HL-60 (cell line): ENCODE results near the gene BARX1.

ENCODE experiments used
- GABPA ChIP-seq: IDR thresholded peaks from 2 replicates; pipeline ENCODE4 v1.6.1; 2012; ENCODE audit warnings: low read depth
- TF ChIP-seq, protein P1 (sequence below): IDR thresholded peaks from one replicate; pipeline ENCODE4 v1.5.1; 2011; ENCODE audit warnings: low read length, control low read depth, inconsistent platforms; ENCODE audit not compliant: insufficient read depth

DNA sequence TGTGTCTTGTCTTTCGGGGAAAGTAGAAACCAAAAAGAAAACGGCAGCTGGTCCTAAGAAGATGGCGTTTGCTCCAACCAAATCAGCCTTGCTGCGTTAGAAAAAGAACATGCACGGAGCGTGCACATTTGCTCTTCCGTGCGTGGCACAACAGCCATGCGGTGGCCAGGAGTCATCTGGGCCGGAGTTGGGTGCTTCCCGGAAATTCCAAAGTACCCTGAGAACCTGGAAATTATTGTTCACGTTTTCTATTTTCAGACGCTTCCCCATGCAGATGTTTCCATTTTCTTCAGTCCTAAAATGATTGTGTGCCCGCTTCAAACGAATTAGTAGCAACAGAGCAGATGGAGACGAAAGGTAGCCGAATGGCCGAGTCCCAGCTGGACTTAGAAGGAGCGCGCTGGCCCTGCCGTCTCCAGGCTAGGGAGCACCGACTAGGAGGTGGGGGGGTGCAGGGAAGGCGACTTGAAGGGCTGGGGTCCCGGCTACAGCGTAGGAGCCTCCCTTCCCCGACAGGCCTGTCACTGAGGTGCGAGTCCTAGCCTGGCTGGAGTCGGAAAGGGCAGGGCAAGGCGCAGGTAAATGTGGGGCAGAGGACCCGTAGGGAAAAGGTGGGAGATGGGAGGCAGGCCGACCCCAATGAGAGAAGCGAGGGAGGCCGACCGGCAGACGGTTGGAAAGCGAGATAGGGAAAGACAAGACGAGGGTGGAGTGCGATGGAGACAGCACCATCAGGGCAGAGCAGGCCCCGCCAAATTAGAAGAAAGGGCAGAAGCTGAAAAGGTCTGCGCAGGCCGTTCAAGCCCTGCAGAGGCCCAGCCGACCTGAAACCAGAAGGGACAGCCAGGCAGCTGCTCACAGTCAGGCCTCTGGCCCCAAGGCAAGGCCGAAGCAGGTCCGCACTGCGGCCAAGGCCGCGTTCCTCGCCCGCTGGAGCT, 1.4 kb downstream of the BARX1 start:
- TF ChIP-seq GABPA = no peak
- TF ChIP-seq, protein P1, sequence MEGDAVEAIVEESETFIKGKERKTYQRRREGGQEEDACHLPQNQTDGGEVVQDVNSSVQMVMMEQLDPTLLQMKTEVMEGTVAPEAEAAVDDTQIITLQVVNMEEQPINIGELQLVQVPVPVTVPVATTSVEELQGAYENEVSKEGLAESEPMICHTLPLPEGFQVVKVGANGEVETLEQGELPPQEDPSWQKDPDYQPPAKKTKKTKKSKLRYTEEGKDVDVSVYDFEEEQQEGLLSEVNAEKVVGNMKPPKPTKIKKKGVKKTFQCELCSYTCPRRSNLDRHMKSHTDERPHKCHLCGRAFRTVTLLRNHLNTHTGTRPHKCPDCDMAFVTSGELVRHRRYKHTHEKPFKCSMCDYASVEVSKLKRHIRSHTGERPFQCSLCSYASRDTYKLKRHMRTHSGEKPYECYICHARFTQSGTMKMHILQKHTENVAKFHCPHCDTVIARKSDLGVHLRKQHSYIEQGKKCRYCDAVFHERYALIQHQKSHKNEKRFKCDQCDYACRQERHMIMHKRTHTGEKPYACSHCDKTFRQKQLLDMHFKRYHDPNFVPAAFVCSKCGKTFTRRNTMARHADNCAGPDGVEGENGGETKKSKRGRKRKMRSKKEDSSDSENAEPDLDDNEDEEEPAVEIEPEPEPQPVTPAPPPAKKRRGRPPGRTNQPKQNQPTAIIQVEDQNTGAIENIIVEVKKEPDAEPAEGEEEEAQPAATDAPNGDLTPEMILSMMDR = no peak
